NCI-H1092 (cell line): ENCODE results near the gene NAALADL1.
"Not testable (repeated sequence)": the region's sequence is repeated elsewhere in the genome, so short reads cannot be mapped to it uniquely, and the experiment has no call there.

Source experiments
- DNase-seq: peaks from one replicate; lab custom pipeline; 2025; lab: John Stamatoyannopoulos, UW

The NAALADL1 gene

GRCh38 chr11:65013888-65014725, 44.2 kb downstream of the NAALADL1 start, which contains the start of gene ARL2:
Gene ARL2 (plus strand): TSS chr11:65014160. CDS start chr11:65014208, 48 bp downstream.
- DNase-seq: peak; percentile 96

- peak; percentile 90 for DNase-seq
These were observed 45.0 kb downstream of the NAALADL1 start for GRCh38 chr11:65013130-65013887.

- DNase-seq: no peak
These were observed 49.5 kb downstream of the NAALADL1 start for GRCh38 chr11:65008873-65009272.

GRCh38 chr11:65008016-65008415, 50.3 kb downstream of the NAALADL1 start:
- DNase-seq: no peak

GRCh38 chr11:65003968-65004367, 54.4 kb downstream of the NAALADL1 start:
- DNase-seq: not testable (repeated sequence)

- DNase-seq: no peak
These were observed 55.1 kb downstream of the NAALADL1 start for GRCh38 chr11:65003282-65003681.

GRCh38 chr11:65002706-65003105, 55.6 kb downstream of the NAALADL1 start:
- DNase-seq: no peak

- DNase-seq: no peak
These were observed 58.9 kb downstream of the NAALADL1 start for GRCh38 chr11:64999478-64999877.

- DNase-seq: no peak
These were observed 59.5 kb downstream of the NAALADL1 start for GRCh38 chr11:64998690-64999431.

GRCh38 chr11:64998141-64998540, 60.2 kb downstream of the NAALADL1 start:
- no peak for DNase-seq

- DNase-seq: peak; percentile 61
These were observed 61.5 kb downstream of the NAALADL1 start, which contains the start of gene BATF2 for GRCh38 chr11:64996710-64997380. Gene BATF2 (minus strand): TSS chr11:64996971. CDS start chr11:64996914, 57 bp downstream.

- DNase-seq: no peak
These were observed 62.0 kb downstream of the NAALADL1 start for GRCh38 chr11:64996327-64996709.
